HG02885 (cell line): Measurements from ENCODE around the gene NRXN3.
"Not testable (repeated sequence)": the region's sequence is repeated elsewhere in the genome, so short reads cannot be mapped to it uniquely, and the experiment has no call there.

ENCODE experiments used
- ATAC-seq: cut with Tn5 transposase; IDR thresholded peaks from one replicate; pipeline ENCODE4 v1.9.1; 2021; ENCODE audit warnings: mild to moderate bottlenecking; ENCODE audit not compliant: unreplicated experiment, poor library complexity

Gene NRXN3

DNA sequence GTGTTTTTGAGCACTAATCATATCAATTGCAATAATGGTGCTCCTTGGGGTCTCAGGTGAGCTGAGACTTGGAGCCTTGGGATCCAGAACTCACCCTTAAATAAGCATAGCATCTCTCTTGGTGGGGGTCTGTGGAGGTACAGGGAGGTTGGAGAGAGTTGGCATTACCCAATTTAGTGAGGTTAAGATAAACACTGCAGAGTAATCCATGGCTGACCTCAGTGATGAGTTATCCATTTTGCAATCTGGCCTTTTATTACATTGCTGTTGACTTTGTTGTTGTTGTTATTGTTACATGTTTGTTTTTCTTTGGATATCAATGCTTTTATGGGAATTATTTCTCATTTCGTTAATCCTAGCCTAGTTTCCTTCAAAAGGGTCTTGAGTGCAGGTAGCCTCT, 373.3 kb downstream of the NRXN3 start:
- no peak for ATAC-seq

DNA sequence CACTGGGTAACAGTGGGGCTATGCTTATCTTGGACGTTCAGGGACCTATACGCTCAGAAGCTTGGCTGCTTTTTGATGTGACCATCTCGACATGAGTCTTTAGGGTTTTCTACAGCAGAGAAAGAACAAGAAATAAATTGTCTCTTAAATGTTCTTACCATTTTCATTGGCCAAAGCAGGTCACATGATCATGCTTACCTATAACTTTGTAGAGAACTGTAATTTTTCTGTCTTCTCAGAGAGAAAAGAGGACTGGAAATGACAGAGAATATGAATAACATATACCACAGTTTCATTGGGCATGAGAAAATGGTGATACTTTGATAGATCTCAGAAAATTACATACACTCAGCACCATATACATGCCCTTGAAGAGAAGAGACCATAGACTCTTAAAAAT, 390.9 kb downstream of the NRXN3 start:
- no peak for ATAC-seq

DNA sequence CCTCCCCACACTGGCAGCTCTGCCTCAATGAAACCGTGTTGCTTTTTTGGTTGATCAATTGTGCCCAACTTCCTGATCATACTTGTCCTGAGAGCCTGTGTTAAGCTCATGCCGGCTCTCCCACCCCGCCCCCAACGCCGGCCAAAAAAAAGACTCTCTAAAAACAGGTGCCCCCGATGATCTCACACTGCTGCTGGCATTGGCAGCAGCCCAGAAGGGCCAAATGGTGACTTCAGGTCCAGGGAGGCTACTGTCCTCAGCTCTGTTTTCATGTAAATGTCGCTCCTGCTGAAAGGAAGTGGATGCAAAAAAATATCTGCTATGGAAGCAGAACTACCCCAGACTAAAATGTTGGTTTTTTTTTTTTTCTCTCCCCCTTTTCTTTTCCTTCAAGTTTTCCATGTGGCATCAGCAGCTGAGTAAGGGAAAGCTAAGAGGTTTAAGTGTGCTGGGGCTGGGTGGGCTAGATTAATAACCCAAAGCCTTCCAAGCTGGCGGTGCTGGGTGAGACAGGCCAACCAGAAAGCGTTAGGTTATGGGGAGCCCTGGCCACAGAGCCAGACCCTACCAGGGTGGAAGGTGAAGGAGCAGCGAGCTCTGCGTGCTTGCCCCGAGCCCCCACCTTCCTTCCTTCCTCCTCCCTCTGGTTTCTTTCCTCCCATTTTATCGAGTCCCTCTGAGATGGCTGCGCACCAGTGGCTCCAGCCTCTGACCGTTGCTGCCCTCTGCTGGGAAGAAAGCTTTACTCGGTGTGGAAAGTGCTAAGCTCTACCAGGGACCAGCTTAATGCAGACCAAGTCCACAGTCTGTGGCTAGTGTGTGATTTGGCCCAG, 396.1 kb downstream of the NRXN3 start:
- ATAC-seq = peak; percentile 97

DNA sequence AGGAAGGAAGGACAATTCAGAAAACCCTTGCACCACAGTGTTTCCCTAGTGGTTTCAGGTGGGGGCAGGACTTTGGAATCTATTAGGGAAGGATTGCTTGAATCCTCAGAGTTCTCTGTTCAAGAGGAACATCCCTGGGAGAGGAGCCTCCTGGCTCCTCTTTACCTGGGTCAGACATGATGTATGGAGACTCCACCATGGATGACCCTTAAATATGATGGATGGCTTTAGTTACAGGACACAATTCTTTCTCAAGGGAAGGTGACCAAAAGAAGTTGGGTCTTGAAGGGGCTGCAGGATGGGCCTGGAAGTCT, 396.6 kb downstream of the NRXN3 start:
- no peak for ATAC-seq

DNA sequence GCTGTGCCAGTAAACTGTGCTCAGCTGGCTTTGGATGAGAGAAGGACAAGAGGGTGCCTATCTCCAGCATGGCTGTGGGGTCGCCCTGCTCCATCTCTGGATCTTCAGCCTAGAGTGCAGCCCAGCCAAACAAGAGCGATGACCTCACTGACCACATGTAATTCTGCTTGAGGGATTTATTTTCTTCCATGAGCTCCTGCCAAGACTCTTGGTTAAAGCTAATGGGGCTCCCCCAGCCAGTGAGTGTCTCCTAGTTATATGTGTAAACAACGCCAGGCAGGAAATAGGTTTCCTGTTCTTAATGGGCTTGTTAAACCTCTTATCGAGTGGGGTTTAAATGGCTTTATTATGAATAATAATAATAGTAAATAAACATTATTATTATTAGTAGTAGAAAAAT, 397.2 kb downstream of the NRXN3 start:
- ATAC-seq = no peak

DNA sequence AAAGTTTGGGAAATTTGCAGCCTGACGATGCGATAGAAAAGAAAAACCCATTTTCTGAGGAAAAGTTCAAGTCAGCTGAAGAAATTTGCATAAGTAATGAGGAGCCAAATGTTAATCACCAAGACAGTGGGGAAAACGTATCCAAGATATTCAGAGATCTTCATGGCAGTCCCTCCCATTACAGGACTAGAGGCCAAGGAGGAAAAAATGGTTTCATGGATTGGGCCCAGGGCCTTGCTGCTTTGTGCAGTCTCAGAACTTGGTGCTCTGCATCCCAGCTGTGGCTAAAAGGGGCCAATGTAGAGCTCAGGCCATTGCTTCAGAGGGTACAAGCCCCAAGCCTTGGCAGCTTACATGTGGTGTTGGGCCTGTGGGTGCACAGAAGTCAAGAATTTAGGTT, 403.6 kb downstream of the NRXN3 start:
- not testable (repeated sequence) for ATAC-seq

DNA sequence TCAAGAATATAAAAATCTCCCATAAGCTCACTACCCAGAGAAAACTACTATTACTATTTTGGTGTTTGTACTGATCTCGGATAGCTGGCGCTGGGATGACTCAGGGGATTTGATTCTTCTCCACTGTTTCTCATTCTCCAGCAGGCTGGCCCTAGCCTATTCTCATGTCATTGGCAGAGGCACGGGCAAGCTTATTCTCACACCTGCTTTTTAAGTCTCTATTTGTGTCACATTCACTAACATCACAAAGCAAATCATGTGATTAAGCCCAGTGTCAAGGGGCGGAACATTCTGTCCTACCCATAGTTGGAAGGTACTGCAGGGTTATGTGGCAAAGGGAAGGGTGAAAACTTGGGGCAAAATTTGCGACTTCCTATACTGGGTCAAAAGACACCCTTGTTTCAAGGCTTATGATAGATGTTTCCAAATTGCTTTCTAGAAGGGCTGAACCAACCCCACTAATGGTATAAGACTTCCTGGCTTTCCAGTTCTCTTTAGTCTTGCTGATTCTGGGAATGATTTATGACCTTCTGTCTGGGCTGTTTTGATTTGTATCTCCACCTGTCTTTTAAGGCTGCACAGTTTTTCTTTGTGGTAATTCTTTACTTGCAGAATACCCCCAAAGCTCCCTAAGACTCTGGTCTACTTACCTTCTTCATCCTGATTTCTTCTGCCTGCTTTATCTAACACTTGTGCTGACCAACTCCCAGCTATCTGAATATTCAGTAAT, 406.4 kb downstream of the NRXN3 start:
- no peak for ATAC-seq

DNA sequence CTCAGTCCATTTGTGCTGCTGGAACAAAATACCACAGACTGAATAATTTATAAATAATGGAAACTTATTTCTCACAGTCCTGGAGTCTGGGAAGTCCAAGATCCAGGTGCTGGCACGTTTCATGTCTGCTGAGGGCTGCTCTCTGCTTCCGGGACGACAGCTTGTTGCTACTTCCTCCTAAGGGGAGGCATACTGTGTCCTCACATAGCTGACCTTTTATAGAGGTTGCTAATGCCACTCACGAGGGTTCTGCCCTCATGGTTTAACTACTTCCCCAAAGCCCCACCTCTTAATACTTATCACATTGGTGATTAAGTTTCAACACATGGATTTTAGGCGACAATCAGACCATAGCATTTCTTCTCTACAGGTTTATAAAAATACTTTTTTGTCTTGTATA, 411.1 kb downstream of the NRXN3 start:
- no peak for ATAC-seq

DNA sequence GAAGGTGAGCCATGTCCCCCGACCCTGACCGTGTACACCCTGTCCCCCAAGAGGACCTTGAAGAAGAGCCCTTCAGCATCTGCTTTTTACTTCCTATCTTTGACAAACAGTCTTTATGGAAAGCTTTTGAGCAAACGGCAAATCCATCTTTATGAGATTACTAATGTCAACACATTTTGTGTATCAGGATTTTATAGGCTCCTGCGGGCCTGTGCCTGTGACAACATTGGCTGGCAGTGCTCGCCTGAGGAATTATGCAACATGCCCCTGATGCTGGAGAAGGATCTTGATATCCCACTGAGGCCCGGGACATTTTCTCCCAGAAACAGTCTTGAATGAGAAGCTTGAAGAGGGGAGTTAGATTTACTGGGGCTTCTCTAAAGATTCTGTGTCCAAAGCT, 416.5 kb downstream of the NRXN3 start:
- ATAC-seq = no peak

DNA sequence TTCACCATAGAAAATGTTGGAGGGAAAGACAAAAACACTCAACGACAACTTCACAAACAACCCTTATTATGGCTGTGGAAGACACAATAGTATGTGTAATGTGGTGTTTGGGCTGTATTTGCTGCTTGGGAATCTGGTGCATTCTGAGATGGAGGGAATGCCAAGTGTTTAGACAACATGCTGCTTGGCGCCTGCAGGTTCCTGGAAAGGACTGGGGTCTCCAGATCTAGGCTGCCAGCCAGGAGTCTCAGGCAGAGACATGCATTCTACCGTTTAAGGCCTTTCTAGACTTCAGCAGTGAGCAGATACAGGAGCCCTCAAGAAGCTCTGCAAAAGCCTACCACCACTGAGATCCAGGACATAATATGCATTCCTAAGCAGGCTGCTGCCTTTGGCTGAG, 418.7 kb downstream of the NRXN3 start:
- no peak for ATAC-seq

DNA sequence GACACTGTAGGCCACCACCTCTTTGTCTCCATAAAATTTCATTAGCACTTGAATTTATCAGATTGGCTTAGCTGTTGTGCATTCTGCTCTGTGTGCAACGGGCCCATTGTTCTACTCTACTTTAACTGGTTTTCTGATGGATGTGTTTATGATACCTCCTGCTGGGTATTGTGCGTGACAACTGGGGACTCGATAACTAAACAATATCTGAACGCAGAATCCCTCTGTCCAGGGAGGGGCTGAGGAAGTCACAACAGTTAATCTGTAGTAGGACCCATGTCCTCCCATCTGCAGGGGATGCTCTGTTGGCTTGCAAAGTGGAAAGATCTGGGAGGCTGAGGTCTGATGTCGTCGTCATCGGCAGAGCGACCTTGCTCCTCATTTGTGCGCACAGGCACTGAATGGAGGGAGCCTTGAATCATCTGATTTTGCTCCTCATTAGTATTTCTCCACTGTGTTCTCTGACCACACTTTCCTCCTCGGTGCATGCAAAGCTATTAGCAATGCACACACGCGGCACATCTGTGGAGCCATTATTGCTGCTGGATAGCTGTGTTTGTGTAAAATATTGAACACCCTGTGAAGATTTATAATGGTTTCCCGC, 422.5 kb downstream of the NRXN3 start:
- no peak for ATAC-seq

DNA sequence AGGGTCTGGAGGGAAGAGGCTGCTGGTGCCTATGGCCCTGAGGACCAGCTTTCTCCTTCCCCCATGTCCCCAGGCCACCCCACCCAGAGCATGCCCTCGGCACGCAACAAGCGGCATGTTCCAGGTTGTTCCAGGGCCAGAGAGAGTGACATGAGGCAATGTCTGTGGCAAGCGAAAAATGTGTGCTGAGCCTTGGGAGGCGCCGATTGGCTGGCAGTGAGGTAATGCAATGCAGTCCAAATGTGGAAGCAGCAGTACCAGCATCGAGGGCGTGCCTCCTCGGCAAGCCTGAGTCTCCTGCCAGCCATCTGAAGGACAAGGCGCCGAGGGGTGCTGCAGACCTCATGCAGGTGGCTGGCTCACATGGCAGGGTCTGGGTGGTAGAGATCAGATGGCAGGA, 423.8 kb downstream of the NRXN3 start:
- ATAC-seq = no peak

DNA sequence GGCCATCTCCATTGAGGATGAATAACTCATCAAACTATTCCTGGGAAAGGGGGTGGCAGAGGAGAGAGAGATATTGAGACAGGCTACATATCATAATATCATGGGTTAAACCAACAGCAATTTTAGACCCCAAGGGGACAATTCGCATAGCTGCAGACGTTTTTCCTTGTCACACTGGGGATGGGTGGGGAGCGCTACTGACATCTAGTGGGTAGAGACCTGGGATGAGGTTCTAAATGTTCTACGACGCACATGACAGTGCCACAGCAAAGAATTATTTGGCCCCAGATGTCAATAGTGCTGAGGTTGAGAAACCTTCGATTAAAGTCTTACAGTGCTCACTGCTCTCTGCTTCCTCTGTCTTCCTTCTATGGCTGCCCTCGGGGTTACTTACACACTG, 425.6 kb downstream of the NRXN3 start:
- no peak for ATAC-seq

DNA sequence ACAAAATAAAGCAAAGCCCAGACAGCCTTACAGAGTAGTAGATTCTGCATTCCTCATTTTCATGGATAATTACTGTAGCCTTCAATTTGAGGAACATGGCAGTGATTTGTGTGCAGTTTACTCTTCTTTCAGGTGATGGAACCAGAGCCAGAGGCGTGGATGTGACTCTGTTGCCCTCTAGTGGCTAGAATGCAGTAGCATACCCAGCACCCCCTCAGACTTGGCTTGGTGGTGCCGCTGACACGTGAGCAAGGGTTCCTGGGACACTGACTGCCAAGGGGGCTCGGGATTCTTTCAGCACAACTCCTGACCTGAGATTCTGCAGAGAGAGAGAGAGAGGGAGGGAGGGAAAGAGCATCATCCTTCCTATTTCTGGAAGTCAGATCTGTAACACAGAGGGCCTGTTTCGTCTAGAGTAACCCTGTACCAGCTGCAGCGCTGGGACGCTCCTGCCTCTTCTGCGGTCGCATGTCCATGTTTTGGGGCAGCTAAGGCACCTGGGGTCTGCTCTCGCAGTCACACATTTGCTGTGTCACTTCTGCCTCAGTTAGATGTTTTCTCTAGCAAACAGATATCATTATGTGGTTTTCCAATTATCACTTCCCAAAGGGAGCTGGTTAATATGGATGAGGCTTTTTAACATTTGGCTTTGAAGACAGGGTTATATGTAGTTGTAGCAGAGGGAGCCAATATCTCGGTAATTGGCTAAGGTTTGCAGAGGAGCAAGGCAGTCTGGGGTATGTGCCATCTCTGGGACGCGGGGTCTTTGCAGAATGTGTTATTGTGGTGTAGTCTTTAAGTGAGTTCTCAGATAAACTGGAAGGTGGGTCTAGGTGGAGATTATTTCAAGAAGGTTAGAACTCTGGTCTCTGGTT, 428.1 kb downstream of the NRXN3 start:
- ATAC-seq = peak; percentile 96

DNA sequence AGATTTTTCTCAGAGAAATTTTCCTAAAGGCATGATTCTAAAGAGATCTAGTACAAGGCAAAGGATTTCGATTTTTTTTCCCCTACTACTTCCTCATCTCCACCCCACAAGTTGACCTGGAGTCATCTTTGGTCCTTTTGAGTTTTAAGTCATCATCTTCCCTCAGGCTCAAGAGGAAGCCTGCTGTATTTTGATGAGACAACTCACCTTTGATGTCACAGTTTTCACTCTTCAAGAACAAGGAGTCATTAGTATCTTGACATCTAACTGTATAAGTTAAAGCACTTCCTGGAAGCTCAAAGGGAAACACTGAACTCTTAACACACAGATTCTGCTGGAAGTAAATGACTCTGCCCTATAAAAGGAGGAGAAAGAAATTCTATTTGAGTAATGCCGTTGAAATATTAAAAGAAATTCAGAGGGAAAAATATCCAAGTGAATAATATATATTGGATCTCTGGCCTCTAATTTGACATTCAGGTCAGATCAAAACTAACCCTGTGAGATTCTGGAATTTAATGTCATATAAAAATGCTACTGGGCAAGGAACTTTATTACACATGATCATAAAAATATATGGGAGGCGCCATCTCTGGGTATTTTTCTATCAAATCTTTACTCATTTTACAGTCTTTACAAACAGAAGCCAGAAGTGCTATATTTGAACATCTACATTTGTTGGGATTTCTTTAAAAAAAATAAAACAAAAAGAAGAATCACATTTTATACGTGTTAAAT, 435.0 kb downstream of the NRXN3 start:
- ATAC-seq = no peak

DNA sequence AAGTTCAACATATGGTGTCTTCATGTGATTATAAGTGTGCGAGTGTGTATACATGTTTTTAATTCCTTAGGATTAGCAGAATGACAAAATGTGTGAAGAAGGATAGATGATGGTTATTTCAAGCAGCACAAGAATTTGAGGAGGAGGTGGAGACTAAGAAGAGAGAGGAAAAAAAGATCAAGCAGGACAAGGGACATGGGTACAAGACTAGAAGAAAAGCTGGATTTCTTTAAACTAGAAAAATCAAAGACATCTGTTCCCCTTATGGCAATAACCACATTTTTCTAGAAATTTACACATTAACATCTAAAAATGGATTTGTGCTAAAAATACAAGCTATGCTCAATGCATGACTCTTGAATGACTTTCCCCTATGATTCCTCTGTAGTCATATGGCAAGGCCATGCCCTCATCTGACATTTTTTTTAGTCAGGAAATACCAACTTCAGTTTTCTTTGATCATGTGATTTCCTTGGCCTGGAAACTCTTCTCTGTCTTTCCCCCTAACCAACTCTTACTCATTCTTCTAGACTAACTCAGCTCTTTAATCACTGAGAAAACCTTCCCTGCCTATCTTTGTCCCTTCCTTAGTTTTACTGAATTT, 435.8 kb downstream of the NRXN3 start:
- ATAC-seq = no peak

DNA sequence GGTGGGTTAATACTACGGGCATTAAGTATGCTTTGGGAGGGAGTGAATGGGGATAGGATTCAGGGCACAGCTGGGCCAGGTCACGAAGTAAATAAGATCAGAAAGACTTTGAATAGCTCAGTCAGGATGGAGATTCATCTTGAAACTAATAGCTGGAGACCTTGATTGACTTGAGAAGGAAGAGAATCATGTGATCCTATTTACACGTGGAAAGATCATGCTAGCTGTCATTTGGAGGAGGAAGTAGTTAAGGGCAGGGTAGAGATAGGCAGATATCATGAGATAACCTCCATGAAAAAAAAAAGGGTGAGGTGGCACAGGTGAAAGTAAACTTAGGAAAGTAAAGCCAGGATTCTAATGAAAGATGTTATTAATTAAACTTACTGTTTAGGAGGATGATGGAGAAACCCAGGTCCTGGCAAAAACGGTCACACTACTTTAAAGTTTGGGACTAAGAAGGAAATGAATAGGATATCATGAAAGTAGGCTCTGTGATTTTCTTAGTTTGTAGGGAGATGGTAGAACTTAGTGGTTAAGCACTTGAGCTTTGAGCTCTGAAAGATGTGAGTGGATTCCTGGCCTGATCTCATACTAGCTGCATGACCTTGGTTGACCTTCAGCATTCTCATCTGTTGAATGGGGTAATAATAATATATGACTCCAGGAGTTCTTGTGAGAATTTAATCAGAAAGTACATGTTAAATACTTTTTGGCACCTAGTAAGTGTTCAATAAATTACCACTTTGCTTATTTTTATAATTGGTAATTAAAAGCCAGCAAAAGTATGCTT, 439.0 kb downstream of the NRXN3 start:
- no peak for ATAC-seq

DNA sequence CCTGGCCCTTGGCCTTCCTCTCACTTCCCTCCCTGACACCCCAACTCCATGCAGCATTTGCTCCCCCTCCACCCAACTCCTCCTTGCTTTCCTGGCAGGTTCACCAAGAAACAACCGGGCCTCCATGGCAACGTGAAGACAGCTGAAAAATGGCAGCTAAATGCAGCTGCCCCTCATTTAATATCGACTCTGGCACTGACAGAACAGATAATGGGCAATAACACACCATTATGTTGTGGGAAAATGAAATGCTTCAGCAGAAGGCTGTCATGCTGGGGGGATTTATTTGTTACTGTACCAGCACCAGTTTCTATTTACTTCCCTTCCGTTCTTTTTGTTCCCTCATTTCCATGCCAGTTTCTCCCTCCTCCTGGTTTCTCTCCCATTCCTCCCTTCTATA, 440.8 kb downstream of the NRXN3 start:
- ATAC-seq = no peak
